ENCODE data around the gene ERGIC1. TPM values are rescaled to one million over a fixed set of nuclear protein-coding genes. Genes with fewer than 3 reads are reported as not detected.
"Not testable (repeated sequence)": the region's sequence is repeated elsewhere in the genome, so short reads cannot be mapped to it uniquely, and the experiment has no call there.

Gene ERGIC1
- 112 TPM for polyA plus RNA-seq
- long read RNA-seq, donor 1, transcript ERGIC1-202 (10 exons, 2,881 nt), result major isoform, 22 of 25 reads
- long read RNA-seq, donor 1, partial matches to known transcripts, result 0 of 25 reads
- long read RNA-seq, donor 1, other reads (novel, unspliced or antisense), result 0 of 25 reads
- long read RNA-seq, donor 2, transcript ERGIC1-211 (2 exons, 3,621 nt), result minor isoform, 5 of 70 reads
- long read RNA-seq, donor 2, transcript ERGIC1-202 (10 exons, 2,881 nt), result major isoform, 39 of 70 reads
- long read RNA-seq, donor 2, partial matches to known transcripts, result 26 of 70 reads
- long read RNA-seq, donor 2, other reads (novel, unspliced or antisense), result 0 of 70 reads
- long read RNA-seq, donor 3, transcript ERGIC1-202 (10 exons, 2,881 nt), result major isoform, 33 of 277 reads
- long read RNA-seq, donor 3, transcript ERGIC1-211 (2 exons, 3,621 nt), result minor isoform, 6 of 277 reads
- long read RNA-seq, donor 3, partial matches to known transcripts, result 238 of 277 reads
- long read RNA-seq, donor 3, other reads (novel, unspliced or antisense), result 0 of 277 reads
- long read RNA-seq, donor 4, partial matches to known transcripts, result 7 of 10 reads
- long read RNA-seq, donor 4, other reads (novel, unspliced or antisense), result 0 of 10 reads
- long read RNA-seq, donor 5, transcript ERGIC1-202 (10 exons, 2,881 nt), result major isoform, 24 of 31 reads
- long read RNA-seq, donor 5, partial matches to known transcripts, result 5 of 31 reads
- long read RNA-seq, donor 5, other reads (novel, unspliced or antisense), result 0 of 31 reads
- long read RNA-seq, donor 6, transcript ERGIC1-211 (2 exons, 3,621 nt), result minor isoform, 6 of 55 reads
- long read RNA-seq, donor 6, transcript ERGIC1-202 (10 exons, 2,881 nt), result major isoform, 24 of 55 reads
- long read RNA-seq, donor 6, partial matches to known transcripts, result 25 of 55 reads
- long read RNA-seq, donor 6, other reads (novel, unspliced or antisense), result 0 of 55 reads
- long read RNA-seq, donor 7, transcript ERGIC1-202 (10 exons, 2,881 nt), result major isoform, 8 of 33 reads
- long read RNA-seq, donor 7, partial matches to known transcripts, result 23 of 33 reads
- long read RNA-seq, donor 7, other reads (novel, unspliced or antisense), result 0 of 33 reads
- long read RNA-seq, donor 8, transcript ERGIC1-202 (10 exons, 2,881 nt), result major isoform, 34 of 69 reads
- long read RNA-seq, donor 8, transcript ERGIC1-211 (2 exons, 3,621 nt), result minor isoform, 7 of 69 reads
- long read RNA-seq, donor 8, partial matches to known transcripts, result 28 of 69 reads
- long read RNA-seq, donor 8, other reads (novel, unspliced or antisense), result 0 of 69 reads
- long read RNA-seq, donor 9, transcript ERGIC1-202 (10 exons, 2,881 nt), result major isoform, 23 of 65 reads
- long read RNA-seq, donor 9, transcript ERGIC1-211 (2 exons, 3,621 nt), result minor isoform, 6 of 65 reads
- long read RNA-seq, donor 9, partial matches to known transcripts, result 36 of 65 reads
- long read RNA-seq, donor 9, other reads (novel, unspliced or antisense), result 0 of 65 reads
- long read RNA-seq, donor 10, transcript ERGIC1-202 (10 exons, 2,881 nt), result major isoform, 34 of 51 reads
- long read RNA-seq, donor 10, transcript ERGIC1-211 (2 exons, 3,621 nt), result minor isoform, 7 of 51 reads
- long read RNA-seq, donor 10, partial matches to known transcripts, result 10 of 51 reads
- long read RNA-seq, donor 10, other reads (novel, unspliced or antisense), result 0 of 51 reads
- long read RNA-seq, donor 11, transcript ERGIC1-202 (10 exons, 2,881 nt), result major isoform, 24 of 31 reads
- long read RNA-seq, donor 11, partial matches to known transcripts, result 5 of 31 reads
- long read RNA-seq, donor 11, other reads (novel, unspliced or antisense), result 0 of 31 reads

DNA sequence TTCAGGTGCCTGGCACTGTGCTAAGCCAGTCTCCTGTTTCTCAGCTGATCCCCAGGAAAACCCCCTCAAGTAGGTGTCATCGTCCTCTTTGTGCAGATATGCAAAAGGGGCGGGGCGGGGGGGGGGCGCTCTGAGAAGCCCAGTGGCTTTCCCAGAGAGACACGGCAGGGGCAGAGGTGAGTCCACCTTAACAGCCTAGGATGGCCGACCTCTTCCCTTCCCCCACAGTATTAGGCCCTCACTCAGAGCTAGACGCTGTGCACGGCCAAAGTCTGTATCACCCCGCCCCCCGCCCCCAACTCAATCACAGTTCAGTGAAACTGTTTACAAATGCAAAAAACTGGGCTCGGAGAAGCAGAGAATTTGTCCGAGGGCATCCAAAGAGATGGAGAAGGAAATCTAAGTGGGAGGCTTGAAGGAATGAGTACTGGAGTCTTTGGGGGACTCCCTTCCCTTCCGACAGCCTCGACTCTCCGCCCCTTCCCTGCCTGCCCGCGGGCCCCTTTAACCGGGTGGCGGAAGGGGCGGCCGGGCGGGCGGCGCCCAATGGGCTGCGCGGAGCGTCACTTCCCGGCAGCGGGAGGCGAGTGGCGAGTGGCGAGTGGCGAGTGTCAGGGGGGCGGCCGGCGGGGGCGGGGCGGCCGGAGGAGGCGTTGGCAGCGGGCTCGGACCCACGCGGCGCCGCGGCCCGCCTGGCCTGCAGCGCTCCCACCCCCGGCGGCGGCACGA lies at the start of gene ERGIC1:
Gene ERGIC1, plus strand, starts transcription at position 566 of the 729 bp plus-strand sequence. Its CDS starts 163 bp downstream, at position 729.
- Histone ChIP-seq H3K27me3 (ENCODE audit: control insufficient read depth, insufficient read depth, low read length) (no peaks in the 10 kb centered on the region), H3K4me1 (ENCODE audit: control insufficient read depth, insufficient read depth, low read length) (peaks cover 39% of the 10 kb centered on the region), H3K4me3 (ENCODE audit: low read length) (peak within 1 kb of the TSS; percentile 71), H3K27ac (ENCODE audit: low read length) (peak within 1 kb of the TSS; percentile 76), H3K9me3 (ENCODE audit: control insufficient read depth, low read depth, low read length) (no peaks in the 10 kb centered on the region), H3K36me3 (ENCODE audit: control insufficient read depth, insufficient read depth, low read length) (peaks cover 2% of the 10 kb centered on the region)
- peak; percentile 63 to 87 for DNase-seq
- WGBS (ENCODE audit: insufficient coverage, low lambda C conversion rate), result no CpG with 5 or more reads among the region's 53 CpGs

DNA sequence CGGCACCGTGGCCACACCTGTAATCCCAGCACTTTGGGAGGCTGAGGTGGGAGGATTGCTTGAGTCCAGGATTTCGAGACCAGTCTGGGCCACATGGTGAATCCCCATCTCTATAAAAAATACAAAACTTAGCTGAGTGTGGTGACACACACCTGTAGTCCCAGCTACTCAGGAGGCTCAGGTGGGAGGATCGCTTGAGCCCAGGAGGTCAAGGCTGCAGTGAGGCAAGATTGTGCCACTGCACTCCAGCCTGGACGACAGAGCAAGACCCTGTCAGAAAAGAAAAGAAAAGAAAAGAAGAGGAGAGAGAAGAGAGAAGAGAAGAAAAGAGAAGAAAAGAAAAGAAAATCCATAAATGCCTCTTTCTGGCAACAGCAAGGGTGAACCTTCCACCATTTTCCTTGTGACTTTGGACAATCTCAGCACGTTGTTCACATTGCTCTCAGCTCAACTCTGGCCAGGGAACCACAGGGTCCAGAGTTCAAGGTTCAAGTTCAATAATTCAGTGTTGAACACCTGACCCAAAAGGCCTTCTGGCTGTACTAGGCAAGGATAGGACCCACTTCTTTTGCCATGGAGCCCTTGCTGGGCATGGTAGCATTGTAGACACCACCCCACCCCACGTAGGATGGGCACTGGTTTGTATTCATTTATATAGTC lies 48.5 kb upstream of the ERGIC1 start:
- DNase-seq, result peak; percentile 50 to 80
- no peaks in the 10 kb centered on the region for H3K36me3 ChIP-seq (ENCODE audit: control insufficient read depth, insufficient read depth, low read length)
- 0% methylated on average over 1 of the region's 7 CpGs for WGBS (ENCODE audit: insufficient coverage, low lambda C conversion rate)

DNA sequence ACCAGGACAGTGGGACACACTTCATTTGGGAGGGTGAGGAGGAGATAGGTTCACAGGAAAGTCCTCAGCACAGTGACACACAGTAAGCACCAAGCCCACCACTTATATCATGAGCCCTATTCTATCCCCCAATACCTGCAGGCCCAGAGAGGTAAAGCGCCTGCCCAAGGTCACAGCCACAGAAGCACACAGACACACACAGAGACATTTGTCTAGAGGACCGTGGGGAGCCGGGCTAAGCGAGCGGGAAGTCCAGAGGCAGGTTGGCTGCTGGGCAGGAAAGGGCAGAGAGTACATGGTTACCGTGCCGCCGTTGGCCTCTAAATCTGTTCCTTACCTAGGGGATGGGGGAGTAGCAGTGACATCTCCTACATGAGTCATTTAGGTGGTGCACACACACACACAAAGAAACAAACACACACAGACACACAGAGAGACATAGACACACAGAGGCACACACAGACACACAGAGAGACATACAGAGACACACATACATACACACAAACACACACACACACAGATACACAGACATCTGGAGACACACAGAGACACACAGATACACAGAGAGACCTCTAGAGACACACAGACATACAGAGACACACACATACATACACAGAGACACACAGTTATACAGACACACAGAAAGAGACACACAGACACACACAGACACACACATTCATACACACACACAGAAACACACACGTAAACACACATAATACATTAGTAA lies 47.2 kb upstream of the ERGIC1 start:
- H3K4me1 ChIP-seq (ENCODE audit: control insufficient read depth, insufficient read depth, low read length), result peaks cover 28% of the 10 kb centered on the region
- H3K27ac ChIP-seq (ENCODE audit: low read length), result no peak overlapping the region
- WGBS (ENCODE audit: insufficient coverage, low lambda C conversion rate), result no CpG with 5 or more reads among the region's 9 CpGs
- no peak for DNase-seq
- H3K9me3 ChIP-seq (ENCODE audit: control insufficient read depth, low read depth, low read length), result no peaks in the 10 kb centered on the region
- H3K36me3 ChIP-seq (ENCODE audit: control insufficient read depth, insufficient read depth, low read length), result no peaks in the 10 kb centered on the region
- H3K27me3 ChIP-seq (ENCODE audit: control insufficient read depth, insufficient read depth, low read length), result no peaks in the 10 kb centered on the region
- no peak overlapping the region for H3K4me3 ChIP-seq (ENCODE audit: low read length)

More for the DNA sequence above, 48.5 kb upstream of the ERGIC1 start:
- Histone ChIP-seq H3K27me3 (ENCODE audit: control insufficient read depth, insufficient read depth, low read length) (no peaks in the 10 kb centered on the region), H3K27ac (ENCODE audit: low read length) (peak overlapping the region; percentile 24), H3K4me1 (ENCODE audit: control insufficient read depth, insufficient read depth, low read length) (peaks cover 19% of the 10 kb centered on the region), H3K4me3 (ENCODE audit: low read length) (no peak overlapping the region), H3K9me3 (ENCODE audit: control insufficient read depth, low read depth, low read length) (no peaks in the 10 kb centered on the region)

- not testable (repeated sequence) for H3K27me3 ChIP-seq (ENCODE audit: control insufficient read depth, insufficient read depth, low read length); DNase-seq; H3K4me3 ChIP-seq (ENCODE audit: low read length); H3K36me3 ChIP-seq (ENCODE audit: control insufficient read depth, insufficient read depth, low read length); H3K27ac ChIP-seq (ENCODE audit: low read length); H3K9me3 ChIP-seq (ENCODE audit: control insufficient read depth, low read depth, low read length)
- peaks cover 28% of the 10 kb centered on the region for H3K4me1 ChIP-seq (ENCODE audit: control insufficient read depth, insufficient read depth, low read length)
- WGBS (ENCODE audit: insufficient coverage, low lambda C conversion rate), result no CpG with 5 or more reads among the region's 3 CpGs
Observed at GRCh38 chr5:172787538-172787937, 46.5 kb upstream of the ERGIC1 start.

GRCh38 chr5:172788771-172789686 lies 45.0 kb upstream of the ERGIC1 start:
- H3K9me3 ChIP-seq (ENCODE audit: control insufficient read depth, low read depth, low read length), result peaks cover 4% of the 10 kb centered on the region
- H3K27me3 ChIP-seq (ENCODE audit: control insufficient read depth, insufficient read depth, low read length), result no peaks in the 10 kb centered on the region
- no peak overlapping the region for H3K4me3 ChIP-seq (ENCODE audit: low read length)
- H3K4me1 ChIP-seq (ENCODE audit: control insufficient read depth, insufficient read depth, low read length), result peaks cover 28% of the 10 kb centered on the region
- WGBS (ENCODE audit: insufficient coverage, low lambda C conversion rate), result no CpG with 5 or more reads among the region's 21 CpGs
- peak overlapping the region; percentile 64 for H3K27ac ChIP-seq (ENCODE audit: low read length)
- no peaks in the 10 kb centered on the region for H3K36me3 ChIP-seq (ENCODE audit: control insufficient read depth, insufficient read depth, low read length)
- peak; percentile 68 to 90 for DNase-seq

DNA sequence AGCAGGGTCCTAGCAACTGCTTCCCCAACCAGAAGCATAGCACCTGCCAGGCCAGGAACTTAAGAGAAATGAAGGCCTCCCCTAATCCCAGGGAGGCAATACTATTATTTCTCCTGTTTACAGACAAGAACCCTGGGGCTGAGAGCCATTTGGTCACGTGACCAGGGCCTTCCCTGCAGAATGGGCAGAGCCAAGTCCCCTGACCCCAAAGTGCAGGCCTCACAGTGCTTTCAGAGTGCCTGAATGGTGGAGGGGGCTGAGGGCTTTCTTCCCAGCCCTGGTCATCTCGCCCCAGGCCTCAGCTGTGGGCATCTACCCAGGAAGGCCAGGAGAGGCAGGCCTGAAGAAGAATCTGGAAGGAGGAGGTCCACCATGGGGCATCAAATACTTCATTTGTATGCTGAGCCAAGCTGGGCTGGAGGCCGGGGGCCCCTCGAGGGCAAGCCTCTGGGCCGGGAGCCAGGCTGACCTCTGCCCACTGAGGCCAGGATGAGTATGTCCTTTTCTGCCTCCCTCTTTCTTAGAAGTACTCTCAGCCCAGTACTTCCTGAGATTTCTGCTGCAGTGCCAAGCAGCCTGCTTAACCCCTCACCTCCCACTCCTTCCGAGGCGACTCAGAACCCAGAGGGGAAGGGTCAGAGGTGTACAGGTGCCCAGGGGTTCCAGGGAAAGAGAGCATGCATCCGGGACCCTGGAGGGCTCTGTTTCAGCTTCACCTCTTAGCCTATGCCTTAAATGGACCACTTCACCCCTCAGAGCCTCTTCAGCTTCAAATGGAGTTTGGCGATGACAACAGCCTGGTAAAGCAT lies 44.2 kb upstream of the ERGIC1 start:
- peak overlapping the region; percentile 64 for H3K27ac ChIP-seq (ENCODE audit: low read length)
- H3K4me3 ChIP-seq (ENCODE audit: low read length), result no peak overlapping the region
- no peaks in the 10 kb centered on the region for H3K36me3 ChIP-seq (ENCODE audit: control insufficient read depth, insufficient read depth, low read length)
- WGBS (ENCODE audit: insufficient coverage, low lambda C conversion rate), result no CpG with 5 or more reads among the region's 9 CpGs
- peaks cover 5% of the 10 kb centered on the region for H3K9me3 ChIP-seq (ENCODE audit: control insufficient read depth, low read depth, low read length)
- peaks cover 28% of the 10 kb centered on the region for H3K4me1 ChIP-seq (ENCODE audit: control insufficient read depth, insufficient read depth, low read length)
- DNase-seq, result peak in 1 of 2 donors; percentile 66
- no peaks in the 10 kb centered on the region for H3K27me3 ChIP-seq (ENCODE audit: control insufficient read depth, insufficient read depth, low read length)

GRCh38 chr5:172790496-172790889 lies 43.6 kb upstream of the ERGIC1 start:
- H3K36me3 ChIP-seq (ENCODE audit: control insufficient read depth, insufficient read depth, low read length), result no peaks in the 10 kb centered on the region
- H3K4me3 ChIP-seq (ENCODE audit: low read length), result no peak overlapping the region
- H3K9me3 ChIP-seq (ENCODE audit: control insufficient read depth, low read depth, low read length), result peaks cover 5% of the 10 kb centered on the region
- H3K27ac ChIP-seq (ENCODE audit: low read length), result no peak overlapping the region
- no peak for DNase-seq
- no CpG with 5 or more reads among the region's 5 CpGs for WGBS (ENCODE audit: insufficient coverage, low lambda C conversion rate)
- H3K27me3 ChIP-seq (ENCODE audit: control insufficient read depth, insufficient read depth, low read length), result no peaks in the 10 kb centered on the region
- H3K4me1 ChIP-seq (ENCODE audit: control insufficient read depth, insufficient read depth, low read length), result peaks cover 28% of the 10 kb centered on the region

All from large intestine (tissue), 12 donors.